ENCODE data around the gene EEF1AKMT4. TPM values are rescaled to one million over a fixed set of nuclear protein-coding genes. Genes with fewer than 3 reads are reported as not detected.

The EEF1AKMT4 gene
- polyA plus RNA-seq, 1 donor (not counting 4 experiments of a cell fraction or from before 2014, with no cell fraction given), result 10.8 TPM

DNA sequence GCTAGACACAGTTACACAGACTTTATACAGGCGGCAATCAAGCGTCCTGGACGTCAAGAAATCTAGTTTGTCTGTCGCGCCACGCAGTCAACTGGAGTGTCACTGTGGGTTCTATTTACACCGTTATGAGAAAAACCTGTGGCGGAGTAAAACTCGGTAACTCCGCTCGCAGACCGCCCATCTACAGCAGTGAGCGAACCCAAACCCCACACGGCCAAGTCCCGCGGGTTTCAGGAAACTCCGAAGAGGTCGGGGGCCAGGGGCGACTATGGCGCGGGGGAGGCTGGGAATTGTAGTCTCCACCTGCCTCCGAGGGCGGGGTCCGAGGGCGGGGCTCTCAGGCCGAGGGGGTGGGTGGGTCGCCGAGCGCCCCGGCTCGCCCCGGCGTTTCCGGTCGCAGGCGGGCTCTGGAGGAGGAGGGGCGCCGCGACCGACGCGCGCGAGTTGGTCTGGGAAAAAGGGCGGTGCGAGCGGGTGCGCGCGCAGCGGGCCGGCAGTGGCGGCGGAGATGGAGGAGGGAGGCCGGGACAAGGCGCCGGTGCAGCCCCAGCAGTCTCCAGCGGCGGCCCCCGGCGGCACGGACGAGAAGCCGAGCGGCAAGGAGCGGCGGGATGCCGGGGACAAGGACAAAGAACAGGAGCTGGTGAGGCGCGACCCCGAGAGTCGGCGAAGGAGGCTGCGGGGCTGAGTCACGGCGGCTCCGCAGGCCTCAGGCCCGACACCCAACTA lies 49.5 kb downstream of the EEF1AKMT4 start, which contains the start of gene PSMD2:
PSMD2 (plus strand) TSS at position 483 of the 729 bp plus-strand sequence; CDS start at position 509, 26 bp downstream.
- FAIRE-seq (no peak), DNase-seq (ENCODE audit: low read depth, low spot score) (no peak)
- dilution Hi-C loops (cut with MboI; ENCODE audit: extremely low pct_ligation_motif_present, low sequenced_read_pairs), result no loop called here
- TF ChIP-seq, protein P1, sequence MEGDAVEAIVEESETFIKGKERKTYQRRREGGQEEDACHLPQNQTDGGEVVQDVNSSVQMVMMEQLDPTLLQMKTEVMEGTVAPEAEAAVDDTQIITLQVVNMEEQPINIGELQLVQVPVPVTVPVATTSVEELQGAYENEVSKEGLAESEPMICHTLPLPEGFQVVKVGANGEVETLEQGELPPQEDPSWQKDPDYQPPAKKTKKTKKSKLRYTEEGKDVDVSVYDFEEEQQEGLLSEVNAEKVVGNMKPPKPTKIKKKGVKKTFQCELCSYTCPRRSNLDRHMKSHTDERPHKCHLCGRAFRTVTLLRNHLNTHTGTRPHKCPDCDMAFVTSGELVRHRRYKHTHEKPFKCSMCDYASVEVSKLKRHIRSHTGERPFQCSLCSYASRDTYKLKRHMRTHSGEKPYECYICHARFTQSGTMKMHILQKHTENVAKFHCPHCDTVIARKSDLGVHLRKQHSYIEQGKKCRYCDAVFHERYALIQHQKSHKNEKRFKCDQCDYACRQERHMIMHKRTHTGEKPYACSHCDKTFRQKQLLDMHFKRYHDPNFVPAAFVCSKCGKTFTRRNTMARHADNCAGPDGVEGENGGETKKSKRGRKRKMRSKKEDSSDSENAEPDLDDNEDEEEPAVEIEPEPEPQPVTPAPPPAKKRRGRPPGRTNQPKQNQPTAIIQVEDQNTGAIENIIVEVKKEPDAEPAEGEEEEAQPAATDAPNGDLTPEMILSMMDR (optimal IDR thresholded peaks at IDR 0.05 in 1 of 3, IDR thresholded peaks at IDR 0.05 in 1 of 3, conservative IDR thresholded peaks at IDR 0.05 in 1 of 3; ENCODE audit: extremely low read depth in 1 of 3, insufficient read depth in 2 of 3, low read length in 3 of 3), result no peak
- no peak for TF ChIP-seq EZH2 (IDR thresholded peaks at IDR 0.05; ENCODE audit: low read length)
- Histone ChIP-seq H3K4me1 (ENCODE audit: control insufficient read depth, extremely low read depth, insufficient read depth, low read length) (peaks cover 9% of the 10 kb centered on the region), H3K9me1 (ENCODE audit: control insufficient read depth, extremely low read depth, insufficient read depth, low read length) (no peaks in the 10 kb centered on the region), H4K20me1 (ENCODE audit: control insufficient read depth, extremely low read depth, insufficient read depth, low read length) (peaks cover 7% of the 10 kb centered on the region), H3K4me2 (ENCODE audit: control insufficient read depth, extremely low read depth, insufficient read depth, low read depth, low read length) (peak within 1 kb of the TSS; percentile 85), H3K9ac (ENCODE audit: control insufficient read depth, extremely low read depth, insufficient read depth, low read length) (peak within 1 kb of the TSS; percentile 94), H2AFZ (ENCODE audit: control insufficient read depth, low read length) (peak within 1 kb of the TSS; percentile 99), H3K79me2 (ENCODE audit: control insufficient read depth, insufficient read depth, low read length) (peaks cover 47% of the 10 kb centered on the region), H3K27ac (ENCODE audit: control insufficient read depth, insufficient read depth, low read length) (peak within 1 kb of the TSS; percentile 84), H3K27me3 (ENCODE audit: control insufficient read depth, extremely low read depth, insufficient read depth, low read length) (no peaks in the 10 kb centered on the region), H3K4me3 (ENCODE audit: control insufficient read depth in 2 of 3, extremely low read depth in 1 of 3, insufficient read depth in 2 of 3, low read depth in 1 of 3, low read length in 3 of 3) (peak within 1 kb of the TSS; percentile 90 to 99 (median 90)), H3K9me3 (ENCODE audit: control insufficient read depth, low read depth, low read length) (no peaks in the 10 kb centered on the region), H3K36me3 (ENCODE audit: control insufficient read depth in 2 of 2, extremely low read depth in 1 of 2, insufficient read depth in 2 of 2, low read length in 2 of 2) (peaks cover 22 to 27% of the 10 kb centered on the region in 2 experiments)

DNA sequence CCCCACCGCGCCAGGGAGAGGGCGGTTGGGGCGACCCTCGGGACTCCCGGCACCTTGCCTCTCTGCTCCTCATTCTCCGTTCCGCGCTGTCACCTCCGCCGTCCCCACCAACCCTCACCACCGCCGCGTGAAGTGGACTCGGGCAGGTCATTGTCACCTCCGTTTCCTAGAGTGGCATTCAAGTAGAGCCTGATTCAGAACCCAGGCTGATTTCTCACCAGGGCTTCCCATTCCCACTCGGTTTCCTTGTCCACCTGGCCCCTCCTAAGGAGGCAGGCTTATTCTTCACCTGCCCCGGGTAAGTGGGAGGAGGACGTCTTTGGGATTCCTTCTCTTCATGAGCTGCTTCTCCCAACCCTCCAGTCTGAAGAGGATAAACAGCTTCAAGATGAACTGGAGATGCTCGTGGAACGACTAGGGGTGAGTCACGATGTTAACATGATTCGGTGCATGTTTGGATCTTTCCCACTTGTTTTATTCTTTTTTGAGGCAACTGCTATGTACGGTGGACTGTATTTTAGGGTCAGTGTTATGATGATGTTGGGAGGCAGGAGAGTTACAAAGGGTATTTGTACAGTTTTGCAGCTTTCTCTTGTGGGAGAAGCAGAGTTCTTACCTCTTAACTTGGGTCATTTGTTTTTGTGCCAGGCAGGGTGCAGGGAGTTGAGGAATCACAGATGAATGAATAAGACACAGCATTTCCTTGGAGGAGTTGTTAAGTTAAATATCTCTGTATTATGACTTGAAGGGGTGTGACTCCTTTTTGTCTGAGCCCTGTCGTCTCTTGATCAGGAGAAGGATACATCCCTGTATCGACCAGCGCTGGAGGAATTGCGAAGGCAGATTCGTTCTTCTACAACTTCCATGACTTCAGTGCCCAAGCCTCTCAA lies 50.3 kb downstream of the EEF1AKMT4 start:
- H3K27me3 ChIP-seq (ENCODE audit: control insufficient read depth, extremely low read depth, insufficient read depth, low read length), result no peaks in the 10 kb centered on the region
- TF ChIP-seq, protein P1 (optimal IDR thresholded peaks at IDR 0.05 in 1 of 3, IDR thresholded peaks at IDR 0.05 in 1 of 3, conservative IDR thresholded peaks at IDR 0.05 in 1 of 3; ENCODE audit: extremely low read depth in 1 of 3, insufficient read depth in 2 of 3, low read length in 3 of 3), result no peak
- TF ChIP-seq EZH2 (IDR thresholded peaks at IDR 0.05; ENCODE audit: low read length), result no peak
- DNase-seq (ENCODE audit: low read depth, low spot score) (no peak), FAIRE-seq (no peak)
- peak overlapping the region; percentile 90 to 99 (median 90) for H3K4me3 ChIP-seq (ENCODE audit: control insufficient read depth in 2 of 3, extremely low read depth in 1 of 3, insufficient read depth in 2 of 3, low read depth in 1 of 3, low read length in 3 of 3)
- H3K36me3 ChIP-seq (ENCODE audit: control insufficient read depth in 2 of 2, extremely low read depth in 1 of 2, insufficient read depth in 2 of 2, low read length in 2 of 2), result peaks cover 29 to 34% of the 10 kb centered on the region in 2 experiments
- H2AFZ ChIP-seq (ENCODE audit: control insufficient read depth, low read length), result no peak overlapping the region
- H3K79me2 ChIP-seq (ENCODE audit: control insufficient read depth, insufficient read depth, low read length), result peaks cover 53% of the 10 kb centered on the region
- dilution Hi-C loops (cut with MboI; ENCODE audit: extremely low pct_ligation_motif_present, low sequenced_read_pairs), result no loop called here
- H4K20me1 ChIP-seq (ENCODE audit: control insufficient read depth, extremely low read depth, insufficient read depth, low read length), result peaks cover 10% of the 10 kb centered on the region
- H3K9me3 ChIP-seq (ENCODE audit: control insufficient read depth, low read depth, low read length), result no peaks in the 10 kb centered on the region
- no peaks in the 10 kb centered on the region for H3K9me1 ChIP-seq (ENCODE audit: control insufficient read depth, extremely low read depth, insufficient read depth, low read length)
- peak overlapping the region; percentile 84 for H3K27ac ChIP-seq (ENCODE audit: control insufficient read depth, insufficient read depth, low read length)
- peaks cover 9% of the 10 kb centered on the region for H3K4me1 ChIP-seq (ENCODE audit: control insufficient read depth, extremely low read depth, insufficient read depth, low read length)
- H3K4me2 ChIP-seq (ENCODE audit: control insufficient read depth, extremely low read depth, insufficient read depth, low read depth, low read length), result peak overlapping the region; percentile 84
- peak overlapping the region; percentile 94 for H3K9ac ChIP-seq (ENCODE audit: control insufficient read depth, extremely low read depth, insufficient read depth, low read length)
